GM12891 (cell line): ENCODE measurements around the gene SIRPD.
"Not testable (repeated sequence)": the region's sequence is repeated elsewhere in the genome, so short reads cannot be mapped to it uniquely, and the experiment has no call there.

Experiments used
- POLR2A ChIP-seq: IDR thresholded peaks from 2 replicates; pipeline ENCODE4 v1.6.1; 2011; ENCODE audit warnings: low read depth, low read length, control low read depth
- POLR2AphosphoS5 ChIP-seq: IDR thresholded peaks from 2 replicates; pipeline ENCODE4 v1.6.1; 2011; ENCODE audit warnings: low read depth, low read length, control low read depth

GRCh38 chr20:1577313-1577712 lies 19.8 kb upstream of the SIRPD start:
- not testable (repeated sequence) for TF ChIP-seq POLR2AphosphoS5, POLR2A
